ENCODE results near the gene KCNN3.

KCNN3 gene

GRCh38 chr1:154816369-154816768, 53.7 kb downstream of the KCNN3 start:
- no peak for DNase-seq (ENCODE audit: low read depth in 3 of 3)

- DNase-seq (ENCODE audit: low read depth in 3 of 3) = no peak
Measured at GRCh38 chr1:154813846-154814505, 56.1 kb downstream of the KCNN3 start.

GRCh38 chr1:154813300-154813816, 56.7 kb downstream of the KCNN3 start:
- DNase-seq (ENCODE audit: low read depth in 3 of 3) = no peak

- no peak for DNase-seq (ENCODE audit: low read depth in 3 of 3)
Measured at GRCh38 chr1:154812877-154813276, 57.2 kb downstream of the KCNN3 start.

- DNase-seq (ENCODE audit: low read depth in 3 of 3) = no peak
Measured at GRCh38 chr1:154810571-154810970, 59.5 kb downstream of the KCNN3 start.

GRCh38 chr1:154809436-154810413, 60.4 kb downstream of the KCNN3 start:
- no peak for DNase-seq (ENCODE audit: low read depth in 3 of 3)

- DNase-seq (ENCODE audit: low read depth in 3 of 3) = no peak
Measured at GRCh38 chr1:154808909-154809262, 61.2 kb downstream of the KCNN3 start.

GRCh38 chr1:154808261-154808908, 61.7 kb downstream of the KCNN3 start:
- DNase-seq (ENCODE audit: low read depth in 3 of 3) = no peak

GRCh38 chr1:154807048-154807591, 63.0 kb downstream of the KCNN3 start:
- no peak for DNase-seq (ENCODE audit: low read depth in 3 of 3)

GRCh38 chr1:154806333-154806732, 63.7 kb downstream of the KCNN3 start:
- no peak for DNase-seq (ENCODE audit: low read depth in 3 of 3)

- no peak for DNase-seq (ENCODE audit: low read depth in 3 of 3)
Measured at GRCh38 chr1:154802982-154803920, 66.8 kb downstream of the KCNN3 start.

GRCh38 chr1:154802336-154802969, 67.6 kb downstream of the KCNN3 start:
- no peak for DNase-seq (ENCODE audit: low read depth in 3 of 3)

- no peak for DNase-seq (ENCODE audit: low read depth in 3 of 3)
Measured at GRCh38 chr1:154801234-154802011, 68.7 kb downstream of the KCNN3 start.

GRCh38 chr1:154799188-154799587, 70.9 kb downstream of the KCNN3 start:
- no peak for DNase-seq (ENCODE audit: low read depth in 3 of 3)

GRCh38 chr1:154798645-154799044, 71.4 kb downstream of the KCNN3 start:
- no peak for DNase-seq (ENCODE audit: low read depth in 3 of 3)

GRCh38 chr1:154797175-154797574, 72.9 kb downstream of the KCNN3 start:
- DNase-seq (ENCODE audit: low read depth in 3 of 3) = no peak

- no peak for DNase-seq (ENCODE audit: low read depth in 3 of 3)
Measured at GRCh38 chr1:154796303-154796892, 73.7 kb downstream of the KCNN3 start.

GRCh38 chr1:154794608-154795007, 75.5 kb downstream of the KCNN3 start:
- DNase-seq (ENCODE audit: low read depth in 3 of 3) = no peak

GRCh38 chr1:154793685-154794084, 76.4 kb downstream of the KCNN3 start:
- DNase-seq (ENCODE audit: low read depth in 3 of 3) = no peak
